Testis (tissue), 3 donors: Measurements from ENCODE around the gene CAMTA1. TPM values are rescaled to one million over a fixed set of nuclear protein-coding genes. Genes with fewer than 3 reads are reported as not detected.

Source experiments
- DNase-seq: peaks from one replicate; pipeline ENCODE4 v3.0.0-alpha.2; 2019
- H3K27ac ChIP-seq, 2 donors: fragments of 200-600 bp; sonication (generic); one replicate each; pipeline ENCODE4 v1.5.1; 2019
- H3K27me3 ChIP-seq: fragments of 200-600 bp; sonication (generic); one replicate; pipeline ENCODE4 v1.5.1; 2019
- H3K36me3 ChIP-seq: fragments of 200-600 bp; sonication (generic); one replicate; pipeline ENCODE4 v1.5.1; 2017; ENCODE audit warnings: low read depth; ENCODE audit errors: missing control alignments
- H3K4me1 ChIP-seq: fragments of 200-600 bp; sonication (generic); one replicate; pipeline ENCODE4 v1.5.1; 2019
- H3K4me3 ChIP-seq, 2 donors: fragments of 200-600 bp; sonication (generic); one replicate each; pipeline ENCODE4 v1.5.1; 2017 to 2019
- H3K9me3 ChIP-seq: fragments of 200-600 bp; sonication (generic); one replicate; pipeline ENCODE4 v1.5.1; 2017
- POLR2A ChIP-seq: fragments of 450-650 bp; IDR thresholded peaks from one replicate; pipeline ENCODE4 v1.6.1; 2017; ENCODE audit warnings: antibody characterized with exemption, mild to moderate bottlenecking, moderate library complexity
- WGBS, 2 donors: methylation state at CpG; one replicate each; pipeline ENCODE4 v1.1.5; 2018; 5-methylcytosine and 5-hydroxymethylcytosine counted together
- intact Hi-C: fragments of 100-400 bp; cut with DNase I; formaldehyde crosslinking; loops from one replicate; pipeline ENCODE4 v1.15.1; 2023; ENCODE audit warnings: low total_unique reads
- polyA plus RNA-seq: library from polyadenylated mRNA; stranded (reverse); fragments of 350-450 nt; fragmentation: Illumina TruSeq; extraction: RNeasy Lipid Tissue Mini Kit (QIAGEN cat#74804); gene quantifications from one replicate; pipeline ENCODE4 v1.2.3, GENCODE V29; 2014; ENCODE audit warnings: low read depth, low replicate concordance; ENCODE audit not compliant: insufficient read depth
- total RNA-seq, 2 donors: library from RNA; depleted of rRNA; stranded (reverse); fragments of >200 nt; gene quantifications; one replicate each; pipeline ENCODE4 v1.2.3, GENCODE V29; 2016
- TF ChIP-seq, protein P1 (sequence below), 3 experiments: fragments of 450-650 bp in 2 of 3; fragments of 200-600 bp in 1 of 3; sonication (generic) in 1 of 3; IDR thresholded peaks; one replicate each; pipeline ENCODE4 v1.5.1; 2016 to 2019; ENCODE audit warnings: antibody characterized with exemption in 3 of 3, mild to moderate bottlenecking in 2 of 3, moderate library complexity in 1 of 3

CAMTA1 gene
- total and polyA plus RNA-seq, 3 donors from 2014 or later = 116 to 158 (median 119) TPM

- TF ChIP-seq POLR2A = no peak
- intact Hi-C loops = no loop called here
- WGBS, 2 donors = 95 to 96% methylated on average over 2 of the region's 2 CpGs
Measured at GRCh38 chr1:6882414-6882813, 97.2 kb downstream of the CAMTA1 start.

GRCh38 chr1:6884652-6885153, 99.4 kb downstream of the CAMTA1 start:
- intact Hi-C loops = no loop called here
- TF ChIP-seq, protein P1, sequence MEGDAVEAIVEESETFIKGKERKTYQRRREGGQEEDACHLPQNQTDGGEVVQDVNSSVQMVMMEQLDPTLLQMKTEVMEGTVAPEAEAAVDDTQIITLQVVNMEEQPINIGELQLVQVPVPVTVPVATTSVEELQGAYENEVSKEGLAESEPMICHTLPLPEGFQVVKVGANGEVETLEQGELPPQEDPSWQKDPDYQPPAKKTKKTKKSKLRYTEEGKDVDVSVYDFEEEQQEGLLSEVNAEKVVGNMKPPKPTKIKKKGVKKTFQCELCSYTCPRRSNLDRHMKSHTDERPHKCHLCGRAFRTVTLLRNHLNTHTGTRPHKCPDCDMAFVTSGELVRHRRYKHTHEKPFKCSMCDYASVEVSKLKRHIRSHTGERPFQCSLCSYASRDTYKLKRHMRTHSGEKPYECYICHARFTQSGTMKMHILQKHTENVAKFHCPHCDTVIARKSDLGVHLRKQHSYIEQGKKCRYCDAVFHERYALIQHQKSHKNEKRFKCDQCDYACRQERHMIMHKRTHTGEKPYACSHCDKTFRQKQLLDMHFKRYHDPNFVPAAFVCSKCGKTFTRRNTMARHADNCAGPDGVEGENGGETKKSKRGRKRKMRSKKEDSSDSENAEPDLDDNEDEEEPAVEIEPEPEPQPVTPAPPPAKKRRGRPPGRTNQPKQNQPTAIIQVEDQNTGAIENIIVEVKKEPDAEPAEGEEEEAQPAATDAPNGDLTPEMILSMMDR (IDR thresholded peaks at IDR 0.05) = no peak
- no peak for TF ChIP-seq POLR2A
- 83 to 84% methylated on average over 3 of the region's 3 CpGs for WGBS, 2 donors

More at GRCh38 chr1:6882414-6882813, 97.2 kb downstream of the CAMTA1 start:
- Histone ChIP-seq H3K36me3 (no peaks in the 10 kb centered on the region), H3K27ac (no peak overlapping the region), H3K9me3 (no peaks in the 10 kb centered on the region), H3K27me3 (no peaks in the 10 kb centered on the region), H3K4me1 (no peaks in the 10 kb centered on the region), H3K4me3 (no peak overlapping the region)
- no peak for DNase-seq

DNA sequence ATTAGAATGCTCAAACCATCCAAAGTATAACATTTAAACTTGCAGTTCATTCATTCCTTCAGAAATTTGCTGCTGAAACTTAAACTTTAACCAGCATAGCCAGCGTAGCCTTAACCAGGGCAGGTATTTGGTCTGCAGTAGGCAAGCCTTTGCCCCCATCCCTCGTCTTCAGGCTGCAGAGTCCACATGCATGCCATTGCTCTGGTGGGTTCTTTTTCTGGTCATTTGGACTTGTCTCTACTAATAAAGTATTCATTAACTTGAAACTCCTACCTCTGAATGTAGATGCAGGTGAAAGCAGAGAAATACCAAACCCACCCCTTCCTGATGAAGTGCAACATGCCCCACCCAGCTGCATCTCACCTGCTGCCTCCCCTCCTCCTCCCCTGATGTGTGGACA, 100.2 kb downstream of the CAMTA1 start:
- Histone ChIP-seq H3K9me3 (no peaks in the 10 kb centered on the region), H3K36me3 (no peaks in the 10 kb centered on the region), H3K4me3 (no peak overlapping the region), H3K27me3 (no peaks in the 10 kb centered on the region), H3K4me1 (no peaks in the 10 kb centered on the region), H3K27ac (no peak overlapping the region)
- no peak for DNase-seq
- intact Hi-C loops = no loop called here
- TF ChIP-seq, protein P1 (IDR thresholded peaks at IDR 0.05) = no peak
- no peak for TF ChIP-seq POLR2A
- WGBS, 2 donors = 90 to 100% methylated on average over 2 of the region's 2 CpGs

More at GRCh38 chr1:6884652-6885153, 99.4 kb downstream of the CAMTA1 start:
- no peaks in the 10 kb centered on the region for H3K4me1 ChIP-seq
- H3K27ac ChIP-seq = no peak overlapping the region
- DNase-seq = no peak
- H3K36me3 ChIP-seq = no peaks in the 10 kb centered on the region
- H3K4me3 ChIP-seq = no peak overlapping the region
- no peaks in the 10 kb centered on the region for H3K9me3 ChIP-seq
- no peaks in the 10 kb centered on the region for H3K27me3 ChIP-seq

DNA sequence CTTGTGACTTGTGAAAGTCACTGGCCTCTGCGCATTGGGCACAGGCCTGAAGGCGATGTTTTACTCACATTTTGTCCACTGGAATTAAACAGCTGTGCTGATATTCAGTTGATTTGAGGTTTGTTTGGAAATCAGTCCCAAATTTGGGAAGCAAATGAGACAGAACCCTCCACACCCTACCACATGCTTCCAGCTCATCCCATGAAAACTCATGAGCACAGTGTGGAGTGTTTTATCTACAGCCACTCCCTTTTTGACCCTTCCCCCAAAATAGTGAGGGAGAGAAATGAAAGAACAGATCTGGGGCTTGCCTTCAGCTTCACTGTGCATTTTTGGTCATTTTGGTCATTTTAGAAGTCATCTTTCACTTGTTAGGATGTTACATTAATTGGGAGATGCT, 101.3 kb downstream of the CAMTA1 start:
- TF ChIP-seq, protein P1 (IDR thresholded peaks at IDR 0.05) = no peak
- no peak for TF ChIP-seq POLR2A
- Histone ChIP-seq H3K36me3 (no peaks in the 10 kb centered on the region), H3K27ac (no peak overlapping the region), H3K27me3 (no peaks in the 10 kb centered on the region), H3K4me1 (no peaks in the 10 kb centered on the region), H3K4me3 (no peak overlapping the region), H3K9me3 (no peaks in the 10 kb centered on the region)
- WGBS, 2 donors = 85 to 90% methylated on average over 2 of the region's 2 CpGs
- DNase-seq = no peak
- intact Hi-C loops = no loop called here

DNA sequence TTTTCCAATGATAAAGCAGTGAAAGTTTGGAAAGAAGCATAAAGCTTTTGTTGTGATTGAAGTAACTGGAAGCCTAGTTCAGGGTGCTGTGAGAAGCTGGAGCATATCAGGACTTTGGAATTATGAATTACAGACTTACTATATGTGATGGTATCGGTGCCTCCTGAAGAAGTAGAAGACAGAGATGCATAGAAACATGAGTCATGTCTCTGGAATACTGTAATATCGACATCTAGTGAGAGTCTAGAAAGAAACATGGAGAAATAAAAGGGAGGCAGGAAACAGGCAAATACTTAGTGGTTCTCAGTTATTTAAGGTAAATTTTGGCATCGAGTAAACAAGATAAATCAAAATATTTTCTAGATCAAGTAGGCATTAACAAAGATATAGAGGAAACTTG, 103.0 kb downstream of the CAMTA1 start:
- no peak for DNase-seq
- no peaks in the 10 kb centered on the region for H3K9me3 ChIP-seq
- intact Hi-C loops = no loop called here
- no peak for TF ChIP-seq POLR2A
- TF ChIP-seq, protein P1 (IDR thresholded peaks at IDR 0.05) = no peak
- H3K27ac ChIP-seq = no peak overlapping the region
- no peaks in the 10 kb centered on the region for H3K36me3 ChIP-seq
- no peak overlapping the region for H3K4me3 ChIP-seq
- H3K4me1 ChIP-seq = no peaks in the 10 kb centered on the region
- 82 to 89% methylated on average over 3 of the region's 3 CpGs for WGBS, 2 donors
- H3K27me3 ChIP-seq = no peaks in the 10 kb centered on the region
